Ovary (tissue), 9 donors: Measurements from ENCODE around the gene APOA1. TPM values are rescaled to one million over a fixed set of nuclear protein-coding genes. Genes with fewer than 3 reads are reported as not detected.

ENCODE experiments used
- DNase-seq, 5 donors: peaks; one replicate each; pipeline ENCODE4 v3.0.0-alpha.2; 2019 to 2020
- H3K27ac ChIP-seq, 2 donors: fragments of 200-600 bp; one replicate each; pipeline versions ENCODE4 v1.5.1 to v1.8.0; 2019 to 2022
- H3K27me3 ChIP-seq: fragments of 200-600 bp; one replicate; pipeline ENCODE4 v1.8.0; 2022
- H3K36me3 ChIP-seq: fragments of 200-600 bp; sonication (generic); one replicate; pipeline ENCODE4 v1.5.1; 2019
- H3K4me1 ChIP-seq: one replicate; pipeline ENCODE4 v1.8.1; 2013; ENCODE audit warnings: mild to moderate bottlenecking, moderate library complexity; ENCODE audit not compliant: insufficient read depth
- H3K4me3 ChIP-seq: fragments of 200-600 bp; sonication (generic); one replicate; pipeline ENCODE4 v1.5.1; 2017
- H3K9me3 ChIP-seq, 2 donors: fragments of 200-600 bp in 1 of 2; sonication (generic) in 1 of 2; one replicate each; pipeline versions ENCODE4 v1.5.1 to v1.8.1; 2013 to 2019; ENCODE audit warnings: mild to moderate bottlenecking in 1 of 2, moderate library complexity in 1 of 2
- EP300 ChIP-seq: sonication (generic); formaldehyde crosslinking; IDR thresholded peaks from one replicate; pipeline ENCODE4 v1.6.1; 2017; ENCODE audit warnings: antibody characterized with exemption
- POLR2A ChIP-seq: fragments of 450-650 bp; IDR thresholded peaks from one replicate; pipeline ENCODE4 v1.6.1; 2017; ENCODE audit warnings: antibody characterized with exemption, mild to moderate bottlenecking, moderate library complexity
- WGBS, 3 donors: extraction: QIAGEN DNeasy Blood & Tissue Kit in 1 of 3; methylation state at CpG; one replicate each; pipeline versions ENCODE4 v1.1.5 to v1.1.7; 2013 to 2017; 5-methylcytosine and 5-hydroxymethylcytosine counted together
- intact Hi-C, 4 donors: fragments of 100-400 bp; cut with DNase I; formaldehyde crosslinking; loops; one replicate each; pipeline versions ENCODE4 v1.11.0 to v1.15.1; 2022 to 2023
- polyA plus RNA-seq, 2 donors: library from polyadenylated mRNA; stranded (reverse); fragments of 200-250 nt in 1 of 2; fragments of 350-450 nt in 1 of 2; fragmentation: Illumina TruSeq in 1 of 2; extraction: RNeasy Lipid Tissue Mini Kit (QIAGEN cat#74804) in 1 of 2; gene quantifications; one replicate each; pipeline ENCODE4 v1.2.3, GENCODE V29; 2013 to 2014
- total RNA-seq, 7 donors: library from RNA; depleted of rRNA in 2 of 7; stranded (reverse); fragments of >200 nt in 2 of 7; fragmentation: NEBNext Ultra II Directional in 3 of 7; extraction: Animal tissue kit (Norgen Biotek cat#: 25700) in 3 of 7; gene quantifications; one replicate each; pipeline versions ENCODE4 v1.1.0 to v1.2.4, GENCODE V29; 2016 to 2023
- TF ChIP-seq, protein P1 (sequence below), 3 donors: fragments of 450-650 bp in 2 of 3; fragments of 200-600 bp in 1 of 3; IDR thresholded peaks; one replicate each; pipeline versions ENCODE4 v1.5.1 to v1.8.0; 2016 to 2022; ENCODE audit warnings: antibody characterized with exemption in 3 of 3, mild to moderate bottlenecking in 1 of 3
- donor health status: DM: no; HTN: no; CAD: no; lungs with moderate emphysema.
- donor health status: DM: no; HTN: no; CAD: no.
- donor health status: Bipolar disorder and iron deficiency.
- donor health status: DM: yes; HTN: yes; CAD: no.
- donor health status: DM: no; HTN: no; CAD: no.
- donor health status: DM: yes; HTN: yes; CAD: no.

The APOA1 gene
- total and polyA plus RNA-seq, 9 donors: 5.3 to 42.8 (median 19.0) TPM

DNA sequence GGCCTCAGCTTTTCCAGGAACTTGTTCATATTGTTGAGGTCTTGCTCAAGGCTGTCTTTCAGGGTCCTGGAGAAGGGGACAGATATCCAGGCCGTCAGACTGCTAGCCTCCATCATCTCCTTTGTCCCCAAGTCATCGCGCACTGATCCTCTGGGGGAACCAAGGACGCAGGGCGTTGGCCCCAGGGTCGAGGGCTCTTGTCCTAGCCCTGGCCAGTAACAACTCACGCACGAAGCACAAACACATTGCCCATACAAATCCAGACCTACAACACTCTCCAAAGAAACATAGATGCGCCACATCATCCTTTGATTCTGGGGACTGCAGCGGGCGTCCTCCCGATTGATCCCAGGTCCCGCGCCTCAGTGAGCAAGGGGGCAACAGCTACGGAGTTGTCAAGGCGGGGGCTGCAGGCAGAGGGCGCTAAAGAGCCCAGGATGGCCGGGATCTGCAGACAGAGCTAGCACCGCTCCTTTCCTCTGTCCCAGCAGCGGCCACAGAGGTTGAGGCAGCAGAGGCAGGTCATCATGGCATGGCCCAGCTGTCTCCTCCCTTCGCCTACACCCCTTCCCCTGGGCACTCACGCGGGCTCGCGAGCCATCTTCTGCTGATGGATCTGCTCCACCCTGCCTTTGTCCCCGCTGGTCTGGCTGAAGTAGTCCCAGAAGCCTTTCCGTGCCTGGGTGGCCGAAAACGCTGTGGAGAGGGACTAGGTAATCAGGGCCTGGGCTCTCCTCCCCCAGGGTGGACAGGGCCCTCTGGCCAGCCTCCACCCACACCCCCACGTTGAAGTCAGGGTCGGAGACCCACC lies 46.2 kb downstream of the APOA1 start:
- peak; percentile 68 to 88 (median 85) for DNase-seq
- Histone ChIP-seq H3K27me3 (no peaks in the 10 kb centered on the region), H3K27ac (no peak overlapping the region), H3K36me3 (no peaks in the 10 kb centered on the region), H3K4me3 (no peak overlapping the region), H3K4me1 (peaks cover 9% of the 10 kb centered on the region), H3K9me3 (no peaks in the 10 kb centered on the region)
- intact Hi-C loops: loop anchor here (2.0 to 10.0 kb wide), 6 partner anchors 41 to 441 kb away; partner anchors contain the start of genes APOA1 (in 3 of the 4), PCSK7 (in 1 of the 4) and RNF214 (in 1 of the 4)
- TF ChIP-seq POLR2A (no peak), EP300 (no peak)
- TF ChIP-seq, protein P1, sequence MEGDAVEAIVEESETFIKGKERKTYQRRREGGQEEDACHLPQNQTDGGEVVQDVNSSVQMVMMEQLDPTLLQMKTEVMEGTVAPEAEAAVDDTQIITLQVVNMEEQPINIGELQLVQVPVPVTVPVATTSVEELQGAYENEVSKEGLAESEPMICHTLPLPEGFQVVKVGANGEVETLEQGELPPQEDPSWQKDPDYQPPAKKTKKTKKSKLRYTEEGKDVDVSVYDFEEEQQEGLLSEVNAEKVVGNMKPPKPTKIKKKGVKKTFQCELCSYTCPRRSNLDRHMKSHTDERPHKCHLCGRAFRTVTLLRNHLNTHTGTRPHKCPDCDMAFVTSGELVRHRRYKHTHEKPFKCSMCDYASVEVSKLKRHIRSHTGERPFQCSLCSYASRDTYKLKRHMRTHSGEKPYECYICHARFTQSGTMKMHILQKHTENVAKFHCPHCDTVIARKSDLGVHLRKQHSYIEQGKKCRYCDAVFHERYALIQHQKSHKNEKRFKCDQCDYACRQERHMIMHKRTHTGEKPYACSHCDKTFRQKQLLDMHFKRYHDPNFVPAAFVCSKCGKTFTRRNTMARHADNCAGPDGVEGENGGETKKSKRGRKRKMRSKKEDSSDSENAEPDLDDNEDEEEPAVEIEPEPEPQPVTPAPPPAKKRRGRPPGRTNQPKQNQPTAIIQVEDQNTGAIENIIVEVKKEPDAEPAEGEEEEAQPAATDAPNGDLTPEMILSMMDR (IDR thresholded peaks at IDR 0.05): peak; percentile 68 to 85 (median 82)
- WGBS, 3 donors: 19 to 28% (median 22%) methylated on average over 31 of the region's 31 CpGs

DNA sequence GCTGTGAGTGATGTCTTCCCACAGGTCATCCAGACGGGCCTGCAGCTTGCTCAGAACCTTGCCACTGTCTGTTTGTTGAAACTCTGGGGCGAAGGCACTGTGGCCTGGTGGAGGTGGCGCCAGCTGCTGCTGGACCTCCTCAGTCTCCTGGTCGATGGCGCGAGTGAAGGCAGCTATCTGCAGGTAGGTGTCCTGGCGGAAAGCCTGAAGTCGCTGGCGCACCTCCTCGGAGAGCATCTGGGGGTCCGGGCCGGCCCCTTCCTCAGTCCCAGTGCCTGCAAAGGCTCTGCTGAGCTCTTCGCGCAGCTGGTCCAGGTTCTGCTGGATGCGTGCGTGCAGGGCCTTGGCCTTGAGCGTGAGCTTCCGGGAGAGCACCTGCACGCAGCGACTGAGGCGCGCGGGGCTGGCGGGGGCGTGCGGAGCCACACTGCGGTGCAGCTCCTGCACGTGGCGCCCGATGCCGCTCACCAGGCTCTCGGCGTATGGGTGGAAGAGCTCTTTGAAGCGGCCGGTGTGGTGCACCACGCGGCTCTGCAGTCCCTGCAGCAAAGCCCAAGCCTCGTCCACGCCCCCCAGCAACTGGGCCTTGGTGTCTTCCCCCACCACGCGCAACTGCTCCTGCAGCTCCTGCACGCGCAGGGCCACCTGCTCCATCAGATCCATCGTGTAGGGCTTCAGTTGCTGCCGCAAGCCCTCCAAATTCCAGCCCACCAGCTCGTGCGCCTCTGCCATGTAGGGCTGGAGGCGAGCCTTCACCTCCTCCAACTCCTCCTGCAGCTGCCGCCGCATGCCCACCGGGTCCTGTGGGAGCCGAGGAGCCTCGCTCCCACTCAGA lies 47.0 kb downstream of the APOA1 start:
- H3K27me3 ChIP-seq: no peaks in the 10 kb centered on the region
- 83 to 87% (median 83%) methylated on average over 49 to 53 of the region's 53 CpGs for WGBS, 3 donors
- intact Hi-C loops: loop anchor here (2.0 to 10.0 kb wide), 6 partner anchors 42 to 442 kb away; partner anchors contain the start of genes APOA1 (in 3 of the 4), PCSK7 (in 1 of the 4) and RNF214 (in 1 of the 4)
- H3K27ac ChIP-seq: no peak overlapping the region
- no peaks in the 10 kb centered on the region for H3K36me3 ChIP-seq
- H3K9me3 ChIP-seq: no peaks in the 10 kb centered on the region
- H3K4me3 ChIP-seq: no peak overlapping the region
- TF ChIP-seq EP300 (no peak), POLR2A (no peak)
- TF ChIP-seq, protein P1 (IDR thresholded peaks at IDR 0.05): no peak
- peaks cover 9% of the 10 kb centered on the region for H3K4me1 ChIP-seq
- DNase-seq: peak in 2 of 5 donors; percentile 38 to 48

DNA sequence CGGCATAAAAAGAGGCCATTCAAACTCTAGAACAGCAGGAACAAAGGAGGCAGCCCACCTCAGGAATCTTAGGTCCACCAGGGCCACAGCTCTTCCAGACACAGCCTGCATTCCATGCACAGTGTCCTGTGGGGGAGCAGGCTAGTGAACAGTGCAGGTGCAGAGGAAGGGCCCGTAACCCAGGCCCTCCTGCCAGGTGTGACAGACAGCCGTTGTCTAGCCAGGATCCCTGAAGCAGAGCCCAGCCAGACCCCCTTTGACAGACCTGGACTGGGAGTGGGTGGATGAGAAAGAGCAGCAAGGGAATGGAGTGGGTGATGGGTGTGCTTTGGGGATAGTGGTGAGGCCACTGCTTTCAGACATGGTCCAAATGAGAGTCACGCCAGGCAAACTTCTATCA lies 48.4 kb downstream of the APOA1 start:
- intact Hi-C loops: no loop called here
- no peak for DNase-seq
- Histone ChIP-seq H3K27ac (no peak overlapping the region), H3K9me3 (no peaks in the 10 kb centered on the region), H3K4me1 (peaks cover 9% of the 10 kb centered on the region), H3K4me3 (no peak overlapping the region), H3K36me3 (no peaks in the 10 kb centered on the region), H3K27me3 (no peaks in the 10 kb centered on the region)
- WGBS, 3 donors: 78 to 88% (median 83%) methylated on average over 4 of the region's 4 CpGs
- TF ChIP-seq POLR2A (no peak), EP300 (no peak)
- TF ChIP-seq, protein P1 (IDR thresholded peaks at IDR 0.05): no peak

DNA sequence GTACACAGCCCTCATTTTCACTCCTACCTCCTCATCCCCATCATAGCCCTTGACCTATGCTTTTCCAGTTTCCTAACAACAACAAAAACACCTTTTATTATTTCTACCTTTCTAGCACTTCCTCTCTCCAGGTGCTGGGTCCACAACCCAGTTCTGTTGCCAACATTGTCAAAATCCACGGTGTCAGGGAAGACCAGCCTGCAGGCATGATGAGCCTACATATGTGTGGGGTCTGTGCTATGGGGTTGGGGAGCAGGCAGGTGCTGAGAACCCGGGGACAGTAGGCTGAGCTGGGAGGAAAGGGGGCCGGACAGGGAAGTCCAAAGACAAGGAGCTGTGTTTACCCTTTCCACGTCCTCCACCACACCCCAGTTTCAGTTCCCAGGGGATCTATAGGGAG lies 48.9 kb downstream of the APOA1 start:
- H3K36me3 ChIP-seq: no peaks in the 10 kb centered on the region
- 48 to 60% (median 60%) methylated on average over 4 of the region's 4 CpGs for whole genome bisulfite sequencing, 3 donors
- peaks cover 9% of the 10 kb centered on the region for H3K4me1 ChIP-seq
- intact Hi-C loops: no loop called here
- DNase-seq: no peak
- TF ChIP-seq, protein P1 (IDR thresholded peaks at IDR 0.05): no peak
- no peak for TF ChIP-seq EP300
- TF ChIP-seq POLR2A: no peak
- H3K9me3 ChIP-seq: no peaks in the 10 kb centered on the region
- H3K27ac ChIP-seq: no peak overlapping the region
- peak overlapping the region; percentile 82 for H3K4me3 ChIP-seq
- H3K27me3 ChIP-seq: no peaks in the 10 kb centered on the region
